ENCODE results near the gene PPP3CA.
"Not testable (repeated sequence)": the region's sequence is repeated elsewhere in the genome, so short reads cannot be mapped to it uniquely, and the experiment has no call there.

PPP3CA gene

DNA sequence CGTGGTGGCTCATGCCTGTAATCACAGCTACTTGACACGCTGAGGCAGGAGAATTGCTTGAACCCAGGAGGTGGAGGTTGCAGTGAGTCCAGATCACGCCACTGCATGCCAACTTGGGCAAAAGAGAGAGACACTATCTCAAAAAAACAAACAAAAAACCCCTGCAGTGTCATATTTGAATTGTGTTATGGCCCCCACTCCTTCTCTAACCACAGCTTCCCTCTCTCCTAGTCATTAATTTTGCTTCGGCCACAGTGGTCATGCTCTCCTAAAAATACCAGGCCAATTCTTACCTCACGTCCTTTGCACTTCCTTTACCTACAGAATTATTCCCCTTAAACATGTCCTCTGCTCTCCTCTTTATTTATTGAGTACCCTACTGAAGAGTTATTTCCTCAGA lies 206.1 kb downstream of the PPP3CA start:
- no peak for DNase-seq (ENCODE audit: low read depth)

DNA sequence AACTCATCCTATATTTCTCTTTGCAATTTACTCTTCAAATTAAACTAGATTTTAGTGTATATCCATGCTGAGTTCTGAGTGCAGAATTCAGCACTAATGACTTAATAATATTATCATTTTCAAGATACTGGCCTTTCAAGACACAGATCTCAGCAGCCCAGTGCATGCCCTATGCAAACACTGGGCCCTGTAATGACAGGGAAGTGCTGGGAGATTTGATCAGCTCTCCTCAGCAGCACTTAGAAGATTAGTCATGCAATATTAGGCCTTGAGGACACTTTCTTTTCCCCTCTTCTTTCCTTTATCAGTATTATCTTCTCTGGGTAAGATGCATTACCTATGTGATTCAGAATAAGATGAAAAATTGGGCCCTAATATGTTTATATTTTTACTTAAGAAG lies 207.1 kb downstream of the PPP3CA start:
- DNase-seq (ENCODE audit: low read depth) = no peak

DNA sequence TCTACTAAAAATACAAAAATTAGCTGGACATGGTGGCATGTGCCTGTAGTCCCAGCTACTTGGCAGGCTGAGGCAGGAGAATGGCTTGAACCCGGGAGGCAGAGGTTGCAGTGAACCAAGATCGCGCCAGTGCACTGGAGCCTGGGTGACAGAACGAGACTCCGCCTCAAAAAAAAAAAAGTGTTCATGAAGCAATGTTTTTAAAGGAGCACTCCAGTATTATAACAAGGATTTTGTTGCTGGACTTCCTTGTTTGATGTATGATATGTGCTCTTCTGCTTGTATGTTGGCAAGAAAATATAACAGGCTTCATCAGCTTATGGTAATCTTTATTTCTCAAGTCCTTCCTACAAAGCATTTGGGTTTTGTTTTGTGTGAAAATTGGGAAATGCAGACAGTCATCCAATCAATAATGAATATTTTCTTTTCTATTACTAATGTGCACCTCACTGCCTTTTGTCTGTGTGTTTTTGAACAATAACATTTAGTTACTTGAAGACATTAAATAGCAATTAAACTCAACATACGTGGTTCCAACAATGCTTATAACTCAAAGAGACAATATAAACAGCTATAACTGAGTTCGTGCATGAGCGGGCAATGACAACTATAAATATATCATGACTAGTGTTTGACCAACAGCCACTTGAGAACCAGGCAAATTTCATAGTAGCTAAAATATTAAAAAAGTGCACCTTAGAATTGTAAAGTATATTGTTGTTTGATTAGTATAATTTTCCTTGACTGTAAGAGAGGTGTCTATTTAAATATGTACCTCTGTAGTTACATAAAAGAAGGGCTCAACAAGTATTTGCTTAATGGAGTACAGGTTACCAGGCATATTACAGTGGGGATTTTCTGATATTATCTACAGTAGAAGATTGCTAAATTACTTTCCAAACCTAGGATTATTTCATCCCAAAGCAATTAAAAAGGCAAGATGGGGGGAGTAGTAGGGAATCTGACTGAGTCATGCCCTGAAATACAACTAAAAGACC lies 210.7 kb downstream of the PPP3CA start:
- no peak for DNase-seq (ENCODE audit: low read depth)

DNA sequence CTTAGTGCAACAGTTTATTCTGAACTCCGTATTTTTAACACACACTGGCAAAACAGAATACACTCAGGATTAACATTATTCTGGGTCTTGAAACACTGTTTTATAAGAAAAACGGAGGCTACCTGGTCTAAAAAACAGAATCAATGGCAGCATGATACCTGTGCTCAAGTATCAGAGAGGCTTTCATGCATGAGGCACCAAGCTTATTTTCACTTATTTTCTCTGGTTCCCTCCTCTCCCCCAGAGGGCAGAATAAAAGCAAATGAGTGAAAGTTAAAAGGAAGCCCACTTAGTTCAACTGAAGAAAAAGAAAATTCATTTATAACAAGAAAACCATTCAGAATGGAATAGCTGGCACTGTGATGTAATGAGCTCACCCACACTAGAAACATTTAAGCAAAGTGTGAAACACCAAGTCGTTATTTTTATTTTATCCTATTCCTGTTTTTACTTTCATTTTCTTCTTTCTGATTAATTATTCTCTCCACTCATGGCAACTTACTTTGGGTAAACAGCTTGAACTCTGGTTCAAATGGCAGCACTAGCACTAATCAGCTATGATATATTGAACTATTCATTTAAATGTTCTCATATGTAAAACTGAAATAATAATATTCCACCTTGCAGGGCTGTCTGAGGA lies 211.8 kb downstream of the PPP3CA start:
- no peak for DNase-seq (ENCODE audit: low read depth)

DNA sequence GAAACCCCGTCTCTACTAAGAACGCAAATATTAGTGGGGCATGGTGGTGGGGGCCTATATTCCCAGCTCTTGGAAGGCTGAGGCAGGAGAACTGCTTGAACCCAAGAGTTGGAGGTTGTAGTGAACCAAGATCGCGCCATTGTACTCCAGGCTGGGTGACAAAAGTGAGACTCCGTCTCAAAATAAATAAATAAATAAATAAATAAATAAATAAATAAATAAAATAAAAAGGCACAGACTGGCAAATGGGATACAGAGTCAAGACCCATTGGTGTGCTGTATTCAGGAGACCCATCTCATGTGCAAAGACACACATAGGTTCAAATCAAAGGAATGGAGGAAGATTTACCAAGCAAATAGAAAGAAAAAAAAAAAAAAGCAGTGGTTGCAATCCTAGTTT lies 216.3 kb downstream of the PPP3CA start:
- not testable (repeated sequence) for DNase-seq (ENCODE audit: low read depth)

DNA sequence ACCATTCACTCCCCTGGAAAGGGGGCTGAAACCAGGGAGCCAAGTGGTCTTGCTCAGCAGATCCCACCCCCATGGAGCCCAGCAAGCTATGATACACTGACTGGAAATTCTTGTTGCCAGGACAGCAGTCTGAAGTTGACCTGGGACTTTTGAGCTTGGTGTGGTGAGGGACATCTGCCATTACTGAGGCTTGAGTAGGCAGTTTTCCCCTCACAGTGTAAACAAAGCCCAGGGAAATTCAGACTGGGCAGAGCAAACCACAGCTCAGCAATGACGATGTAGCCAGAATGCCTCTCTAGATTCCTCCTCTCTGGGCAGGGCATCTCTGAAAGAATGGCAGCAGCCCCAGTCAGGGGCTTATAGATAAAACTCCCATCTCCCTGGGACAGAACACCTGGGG lies 218.4 kb downstream of the PPP3CA start:
- DNase-seq (ENCODE audit: low read depth) = not testable (repeated sequence)

DNA sequence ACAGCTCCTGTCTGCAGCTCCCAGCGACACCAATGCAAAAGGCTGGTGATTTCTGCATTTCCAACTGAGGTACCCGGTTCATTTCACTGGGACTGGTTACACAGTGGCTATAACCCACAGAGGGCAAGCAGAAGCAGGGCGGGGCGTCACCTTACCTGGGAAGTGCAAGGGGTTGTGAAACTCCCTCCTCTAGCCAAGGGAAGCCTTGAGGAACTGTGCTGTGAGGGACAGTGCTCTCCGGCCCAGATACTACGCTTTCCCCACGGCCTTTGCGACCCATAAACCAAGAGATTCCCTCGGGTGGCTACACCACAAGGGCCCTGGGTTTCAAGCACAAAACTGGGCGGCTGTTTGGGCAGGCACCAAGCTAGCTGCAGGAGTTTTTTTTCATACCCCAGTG lies 218.9 kb downstream of the PPP3CA start:
- DNase-seq (ENCODE audit: low read depth) = no peak

DNA sequence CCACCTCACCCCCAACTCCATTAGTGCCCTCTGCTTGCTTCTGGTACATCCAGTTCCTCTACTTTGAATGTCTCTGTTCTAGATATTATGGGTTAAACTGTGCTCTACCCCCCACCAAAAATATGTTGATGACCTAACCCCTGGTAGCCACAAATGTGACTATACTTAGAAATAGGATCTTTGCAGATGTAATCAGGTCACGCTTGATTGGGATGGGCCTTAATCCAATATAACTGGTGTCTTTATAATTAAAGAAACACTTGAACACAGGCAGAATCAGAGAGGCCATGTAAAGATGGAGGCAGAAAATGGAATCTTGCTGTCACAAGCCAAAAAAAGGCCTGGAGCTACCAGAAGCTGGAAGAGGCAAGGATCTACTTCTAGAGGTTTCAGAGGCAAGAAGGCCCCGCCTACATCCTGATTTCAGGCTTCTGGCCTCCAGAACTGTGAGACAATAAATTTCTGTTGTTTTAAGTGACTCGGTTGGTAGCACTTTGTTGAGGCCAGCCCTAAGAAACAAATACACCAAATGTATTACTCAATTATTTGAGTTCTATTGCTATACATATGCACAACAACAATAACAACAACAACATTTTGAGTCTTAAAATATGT lies 220.0 kb downstream of the PPP3CA start:
- no peak for DNase-seq (ENCODE audit: low read depth)

DNA sequence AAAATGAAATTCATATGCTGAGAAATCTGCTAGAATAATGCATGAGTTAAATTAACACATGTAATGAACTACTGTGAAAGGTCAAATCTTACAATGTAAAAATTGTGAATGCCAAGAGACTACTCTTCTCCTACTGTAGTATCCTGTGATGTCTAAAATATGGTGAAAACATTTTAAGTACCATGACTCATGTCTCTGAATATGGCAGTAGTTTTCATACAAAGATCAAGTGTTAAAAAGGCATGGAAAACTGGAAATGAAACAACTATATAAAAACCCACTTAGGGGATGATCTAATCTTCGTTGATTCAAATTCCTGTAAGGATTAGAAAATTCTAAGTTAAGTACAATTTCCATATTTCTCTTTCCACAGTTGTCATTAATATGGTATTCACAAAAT lies 221.3 kb downstream of the PPP3CA start:
- DNase-seq (ENCODE audit: low read depth) = no peak

DNA sequence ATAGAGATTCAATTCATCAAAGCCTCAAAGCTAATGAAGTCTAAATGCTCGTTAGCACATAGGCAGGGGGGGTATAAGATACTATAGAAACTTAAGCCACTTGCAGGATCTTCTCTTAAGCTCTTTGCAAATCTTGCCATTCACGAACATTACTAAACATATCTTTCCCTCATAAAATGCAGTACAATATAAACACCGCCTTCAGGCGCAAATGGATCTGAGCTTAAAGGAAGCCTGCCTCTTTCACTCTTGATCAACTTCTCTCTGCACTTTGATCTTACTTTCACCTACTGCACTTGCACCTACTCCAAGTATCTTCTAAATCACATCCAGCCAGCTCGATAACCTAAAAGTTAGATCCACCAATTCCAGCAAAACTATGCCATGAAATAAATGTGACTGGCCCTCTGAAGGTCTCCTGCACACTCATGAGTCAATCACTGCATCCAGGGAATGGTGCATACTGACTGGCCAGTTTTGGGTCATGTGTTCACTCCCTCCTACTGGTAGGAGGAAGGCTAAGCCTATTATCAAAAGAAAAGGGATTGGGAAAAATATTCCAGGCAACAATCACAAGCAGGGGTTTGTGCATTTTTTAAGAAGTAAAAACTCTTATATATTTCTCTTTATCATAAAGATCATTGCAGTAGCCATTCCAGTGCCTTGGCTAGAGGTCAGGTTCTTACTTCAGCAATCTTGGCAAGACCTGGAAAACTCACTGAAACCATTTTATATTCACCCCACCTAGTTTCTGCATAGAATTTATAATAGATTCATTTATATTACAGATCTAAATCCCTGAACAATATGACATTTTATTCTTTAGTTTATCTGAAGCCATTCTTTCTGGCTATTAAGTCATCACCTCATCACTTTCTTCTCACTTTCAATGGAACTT lies 222.0 kb downstream of the PPP3CA start:
- no peak for DNase-seq (ENCODE audit: low read depth)

DNA sequence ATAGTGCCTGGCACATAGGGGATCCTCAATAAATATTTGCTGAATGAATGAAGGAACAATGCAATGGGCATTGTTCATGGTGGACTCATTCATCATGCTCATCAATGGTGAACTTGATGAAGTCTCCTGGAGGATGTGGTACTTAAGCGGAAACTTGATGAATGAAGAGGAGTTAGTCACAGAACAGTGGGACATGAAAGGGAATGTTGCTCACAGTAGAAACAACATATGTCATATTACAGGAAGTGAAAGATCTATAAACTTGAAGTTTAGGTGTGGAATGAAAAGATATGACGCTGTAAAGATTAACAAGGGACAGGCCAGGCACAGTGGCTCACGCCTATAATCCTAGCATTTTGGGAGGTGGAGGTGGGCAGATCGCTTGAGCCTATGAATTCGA lies 224.1 kb downstream of the PPP3CA start:
- no peak for DNase-seq (ENCODE audit: low read depth)

DNA sequence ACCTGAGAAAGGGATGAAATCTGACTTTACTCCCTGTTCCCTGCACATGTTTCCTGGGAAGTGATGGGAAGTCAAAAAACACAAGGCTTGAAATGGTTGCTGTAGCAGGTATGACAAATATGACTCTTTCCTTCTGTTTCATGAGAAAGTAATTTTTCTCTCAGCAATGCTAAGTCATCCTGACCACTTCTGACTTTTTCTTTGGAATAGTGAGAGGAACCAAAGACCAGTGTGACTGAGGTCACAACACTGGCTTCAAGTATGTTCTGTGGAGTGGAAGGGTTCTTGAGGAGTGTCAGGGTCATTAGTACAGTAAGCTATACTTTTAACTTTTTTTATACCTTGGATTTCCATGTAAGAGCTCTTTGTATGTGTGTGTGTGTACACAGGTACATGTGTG lies 225.3 kb downstream of the PPP3CA start:
- no peak for DNase-seq (ENCODE audit: low read depth)

DNA sequence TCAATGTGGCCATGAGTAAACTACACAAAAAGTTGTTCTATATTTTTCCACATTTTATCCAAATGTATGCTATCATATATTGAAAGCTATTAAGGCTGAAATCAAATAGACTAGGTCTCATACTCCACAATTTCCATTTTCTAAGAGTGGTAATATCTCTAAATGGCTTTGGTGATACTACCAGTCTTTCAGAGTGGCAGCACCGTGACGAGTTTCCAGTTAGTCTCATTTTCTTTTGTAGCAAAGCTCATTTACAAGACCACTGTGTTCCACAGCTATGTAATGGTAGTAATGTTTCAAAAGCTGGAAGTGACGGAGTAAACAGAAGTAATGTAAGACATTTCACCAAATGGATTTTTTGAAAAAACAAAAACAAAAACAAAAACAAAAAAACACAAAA lies 228.2 kb downstream of the PPP3CA start:
- no peak for DNase-seq (ENCODE audit: low read depth)

DNA sequence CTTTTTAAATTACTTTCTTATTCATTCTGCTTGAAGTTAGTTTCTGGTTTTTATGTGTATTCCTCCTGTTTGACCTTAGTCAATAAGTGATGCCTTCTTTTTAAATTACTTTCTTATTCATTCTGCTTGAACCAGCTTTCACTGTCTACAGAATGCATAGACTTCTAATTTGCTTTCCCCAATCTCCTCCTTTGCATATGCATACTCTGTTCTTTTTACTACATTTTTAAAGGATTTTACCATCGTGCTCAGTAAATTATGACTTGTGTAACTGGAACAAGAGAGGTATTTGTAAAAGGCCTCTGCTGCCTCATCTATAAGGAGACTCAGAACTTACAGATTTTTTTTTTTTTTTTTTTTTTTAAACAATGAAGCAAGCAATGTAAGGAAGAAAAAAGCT lies 228.7 kb downstream of the PPP3CA start:
- DNase-seq (ENCODE audit: low read depth) = no peak

DNA sequence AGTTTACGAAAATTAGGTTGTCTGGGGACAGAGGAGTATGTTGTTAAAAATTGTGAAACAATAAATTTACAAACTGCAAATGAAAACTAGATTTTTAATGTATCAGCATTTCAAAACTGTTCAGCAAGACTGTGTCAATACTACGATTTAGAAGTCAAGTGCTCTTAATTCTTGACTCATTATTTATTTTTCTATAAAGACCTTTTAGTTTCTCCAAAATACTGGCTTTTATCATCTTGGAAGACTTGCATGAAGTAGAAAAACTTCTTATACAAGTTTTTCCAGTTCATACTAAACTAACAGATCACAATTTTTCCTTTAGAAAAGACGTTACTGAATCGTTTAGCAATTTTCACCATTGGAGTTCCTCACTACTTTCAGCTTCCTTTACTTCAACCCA lies 231.4 kb downstream of the PPP3CA start:
- DNase-seq (ENCODE audit: low read depth) = no peak

DNA sequence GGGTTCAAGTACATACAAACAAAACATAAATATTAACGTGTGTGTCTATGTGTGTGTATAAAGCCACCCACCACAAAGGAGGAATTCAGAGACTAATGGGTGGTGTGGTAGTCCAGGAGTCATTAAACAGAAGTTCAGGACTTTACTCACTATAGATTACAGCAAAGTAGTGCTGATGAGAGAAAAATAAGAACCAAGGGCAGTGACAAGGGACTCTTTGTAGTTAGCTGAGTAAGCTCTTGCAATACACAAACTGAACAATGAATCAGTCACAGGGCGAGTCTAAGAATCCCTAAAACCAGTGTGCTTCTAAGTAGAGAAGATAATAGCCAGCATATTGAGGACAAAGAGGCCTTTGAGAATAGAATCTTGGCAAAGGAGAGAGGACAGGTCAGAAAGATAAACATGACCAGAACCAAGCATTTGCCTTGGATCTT lies 232.4 kb downstream of the PPP3CA start:
- DNase-seq (ENCODE audit: low read depth) = no peak

DNA sequence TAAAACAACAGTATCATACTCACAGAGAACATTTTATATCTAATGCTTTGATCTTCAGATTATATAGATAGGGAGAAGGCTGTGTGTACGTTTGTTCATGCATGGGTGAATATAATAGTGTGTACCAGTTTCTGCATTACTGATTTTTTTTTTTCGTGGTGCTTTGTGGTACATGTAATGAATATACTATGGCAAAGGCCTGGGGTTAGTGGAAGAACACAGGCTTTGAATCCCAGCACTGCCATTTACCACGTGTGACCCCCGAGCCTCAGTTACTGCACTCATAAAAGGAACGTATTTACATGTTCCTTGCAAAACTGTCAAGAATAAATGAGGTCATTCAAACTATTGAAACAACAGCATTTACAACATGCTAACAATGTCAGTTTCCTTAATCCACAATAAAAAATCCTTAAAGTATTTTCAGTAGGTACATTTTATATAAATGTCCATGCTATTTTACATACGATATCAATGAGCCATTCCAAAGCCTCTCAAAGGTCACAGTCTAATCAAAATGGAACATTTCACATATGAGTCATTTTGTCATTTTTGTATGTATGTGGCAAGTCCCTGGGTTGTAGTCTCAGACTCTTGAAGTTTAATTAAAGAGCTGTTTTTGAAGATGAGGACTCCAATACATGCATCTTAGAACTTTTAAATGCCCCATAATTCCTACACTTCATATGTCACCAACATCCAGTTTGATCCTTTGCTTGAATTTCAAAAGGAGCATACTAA lies 242.8 kb downstream of the PPP3CA start:
- DNase-seq (ENCODE audit: low read depth) = no peak

DNA sequence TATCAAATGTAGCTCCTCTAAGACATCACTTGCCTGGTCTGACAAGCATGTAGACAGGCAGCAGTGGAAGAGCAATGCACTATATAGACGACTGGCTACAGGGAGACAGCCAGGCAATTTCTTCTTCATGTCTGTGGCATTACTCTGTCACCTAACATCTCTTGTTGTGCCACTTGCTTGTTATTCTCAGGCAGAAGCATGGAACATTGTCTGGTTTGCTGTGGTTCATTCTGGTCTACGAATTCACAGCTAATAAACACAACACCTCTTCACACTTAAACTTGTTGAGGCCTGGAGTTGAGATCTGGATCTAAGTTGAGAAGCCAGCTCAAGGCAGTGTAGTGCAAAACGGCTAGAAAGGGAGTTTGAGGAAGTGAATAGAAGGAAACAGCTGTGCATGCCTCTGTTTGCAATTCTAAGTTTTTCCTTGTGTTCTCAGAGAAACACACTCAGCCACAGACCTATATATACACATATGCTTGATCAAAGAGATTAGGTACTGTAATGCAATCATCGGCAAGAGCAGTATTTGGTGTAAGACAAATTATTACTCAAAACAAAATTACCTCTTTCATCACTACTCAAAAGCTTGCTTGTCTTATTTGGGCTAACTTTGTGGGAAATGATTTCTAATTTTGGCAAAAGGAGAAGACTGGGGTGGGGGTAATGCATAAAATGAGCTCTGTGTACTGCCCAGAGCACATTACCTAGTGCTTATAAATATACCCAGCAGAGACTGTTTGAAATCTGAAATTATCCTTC lies 243.8 kb downstream of the PPP3CA start:
- no peak for DNase-seq (ENCODE audit: low read depth)

DNA sequence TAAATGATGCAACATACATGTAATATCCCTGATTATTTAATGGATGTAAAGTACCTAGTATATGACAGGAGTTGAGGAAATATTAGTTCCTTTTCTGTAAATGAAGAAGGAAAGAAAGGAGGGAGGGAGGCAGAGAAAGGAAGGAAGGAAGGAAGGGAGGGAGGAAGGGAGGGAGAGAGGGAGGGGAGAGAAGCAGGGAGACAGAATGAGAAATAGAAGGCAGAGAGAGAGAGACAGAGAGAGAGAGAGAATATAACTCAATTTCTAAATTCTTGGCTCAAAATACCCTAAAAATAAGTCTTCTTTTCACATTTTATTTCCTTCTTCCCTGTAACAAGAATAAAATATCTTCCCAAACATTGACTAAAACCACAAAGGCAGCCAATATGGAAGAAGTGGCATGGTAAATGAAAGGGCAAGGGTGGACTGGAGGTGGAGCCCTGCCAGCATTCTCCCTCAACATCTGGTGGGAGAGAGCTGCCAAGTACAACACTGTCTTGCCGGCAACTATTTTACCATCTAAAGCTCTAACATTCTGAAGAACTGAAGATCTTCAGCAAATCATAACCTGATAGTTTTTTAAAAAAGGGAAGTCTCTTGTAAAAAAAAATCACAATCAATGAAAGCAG lies 245.1 kb downstream of the PPP3CA start:
- DNase-seq (ENCODE audit: low read depth) = no peak

DNA sequence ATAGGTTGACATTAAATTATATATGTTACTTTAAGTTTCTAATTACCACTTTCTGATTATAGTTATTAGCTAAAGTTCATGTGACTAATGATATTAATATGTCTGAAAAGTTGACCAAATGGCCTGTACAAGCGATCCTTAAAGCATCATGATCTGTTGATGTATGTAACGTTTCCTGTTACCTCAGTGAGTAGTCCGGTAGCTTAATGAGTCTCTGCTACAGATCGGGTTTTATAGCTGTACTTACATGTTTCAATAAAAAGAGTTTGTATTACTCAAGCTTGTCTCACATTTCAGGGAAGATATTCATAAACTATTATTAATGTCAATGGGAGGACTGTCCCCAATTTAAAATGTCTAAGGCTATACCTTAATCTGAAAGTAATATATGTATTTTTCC lies 246.3 kb downstream of the PPP3CA start:
- no peak for DNase-seq (ENCODE audit: low read depth)
